ENCODE measurements around the gene SNRNP48. TPM values are rescaled to one million over a fixed set of nuclear protein-coding genes. Genes with fewer than 3 reads are reported as not detected.

Gene SNRNP48
- total RNA-seq, 1 experiment from 2014 or later = 7.6 TPM

GRCh38 chr6:7593229-7593628, 3.2 kb downstream of the SNRNP48 start:
- no peak for DNase-seq (ENCODE audit: low spot score)

DNA sequence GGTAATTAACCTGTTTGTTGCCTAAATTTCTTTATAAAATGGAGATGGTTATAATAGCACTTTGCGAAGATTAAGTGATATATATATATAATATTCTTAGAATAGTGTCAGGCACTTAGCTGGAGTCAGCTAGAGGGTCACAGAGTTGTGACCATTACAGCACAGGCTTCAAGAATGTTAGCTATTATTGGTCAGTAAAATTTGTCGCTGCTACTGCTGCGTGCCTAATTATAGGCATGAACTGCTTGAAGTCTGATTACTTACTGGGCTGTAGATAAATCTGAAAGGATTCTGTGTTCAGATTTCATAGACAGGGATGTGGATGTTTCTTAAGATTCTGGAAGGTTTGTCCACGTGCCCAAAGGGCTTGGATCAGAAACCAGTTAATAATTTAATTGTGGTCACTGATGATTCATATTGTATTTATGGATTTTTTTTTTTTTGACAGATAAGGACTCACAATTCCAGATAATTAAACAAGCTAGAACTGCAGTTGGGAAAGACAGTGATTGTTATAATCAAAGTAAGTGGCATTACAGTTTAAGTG, 4.7 kb downstream of the SNRNP48 start:
- DNase-seq (ENCODE audit: low spot score) = peak; percentile 22

DNA sequence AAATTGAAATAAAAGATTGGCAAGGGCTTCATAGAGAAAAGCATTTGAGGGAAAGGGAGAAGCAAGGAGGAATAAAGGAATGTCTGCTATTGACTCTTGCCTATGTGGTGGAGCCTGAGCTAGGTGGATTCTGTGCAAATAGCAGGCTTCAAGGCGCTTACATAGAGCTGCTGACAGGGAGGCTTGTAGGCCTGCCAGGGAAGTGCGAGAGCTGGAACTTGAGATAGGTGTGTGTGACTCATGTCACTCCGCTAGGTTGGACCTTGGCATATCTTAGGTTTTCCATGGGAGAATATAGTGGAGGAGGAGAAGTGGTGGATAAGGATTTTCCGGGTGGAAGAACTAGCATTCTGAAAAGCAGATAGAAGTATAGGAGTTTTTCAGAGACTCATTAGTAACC, 14.0 kb downstream of the SNRNP48 start:
- no peak for DNase-seq (ENCODE audit: low spot score)

DNA sequence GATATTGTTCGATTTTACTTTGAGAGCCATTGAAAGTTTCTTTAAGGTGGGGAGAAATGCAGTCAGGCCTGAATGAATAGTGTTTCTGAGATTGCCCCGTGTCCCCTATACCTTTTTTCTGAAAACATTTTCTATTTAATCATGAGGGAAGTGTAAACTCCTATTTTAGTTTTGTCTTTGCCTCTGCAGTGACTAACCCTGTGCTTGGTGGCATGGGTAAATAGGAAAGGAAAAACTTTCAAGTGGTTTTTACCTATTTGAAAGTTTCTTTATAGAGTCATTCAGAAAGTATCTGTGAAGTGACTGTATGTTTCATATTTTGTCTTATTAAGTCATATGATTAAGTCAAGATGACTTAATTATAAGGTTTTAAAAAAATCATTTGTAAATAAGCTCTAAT, 14.5 kb downstream of the SNRNP48 start:
- DNase-seq (ENCODE audit: low spot score) = no peak

DNA sequence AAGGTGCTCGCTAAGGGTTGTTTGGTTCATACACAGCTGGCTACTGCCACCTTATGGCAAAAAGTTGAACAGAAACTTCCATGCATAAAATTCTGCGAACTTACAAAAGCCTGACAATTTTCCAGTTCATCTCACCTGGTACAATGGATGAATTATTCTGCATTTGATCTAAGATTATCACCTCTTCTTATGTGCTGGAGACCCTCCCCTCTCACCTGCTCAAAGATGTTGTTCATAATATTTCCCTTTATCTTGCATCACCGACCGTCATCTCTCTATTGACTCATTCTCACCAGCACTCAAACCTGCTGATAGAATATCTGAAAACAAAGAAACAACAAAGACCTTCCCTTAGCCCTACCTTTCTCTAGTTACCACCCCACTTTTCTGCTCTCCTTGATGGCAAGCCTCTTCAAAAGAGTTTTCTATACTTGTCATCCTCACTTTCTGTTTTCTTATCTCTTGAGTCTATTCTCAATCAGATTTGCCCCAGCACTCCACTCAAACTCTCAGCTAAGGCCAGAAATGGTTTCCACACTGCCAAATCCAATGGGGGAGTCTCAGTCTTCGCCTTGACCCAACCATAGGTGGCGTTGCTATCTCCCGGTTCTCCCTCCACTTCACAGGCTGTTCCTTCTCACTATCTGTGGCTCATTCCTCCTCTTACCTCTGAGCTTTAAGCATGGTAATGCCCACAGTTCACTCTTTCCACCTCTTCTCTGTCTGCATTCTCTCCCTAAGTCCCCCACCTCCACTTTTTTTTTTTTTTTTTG, 25.8 kb downstream of the SNRNP48 start:
- DNase-seq (ENCODE audit: low spot score) = peak; percentile 77

DNA sequence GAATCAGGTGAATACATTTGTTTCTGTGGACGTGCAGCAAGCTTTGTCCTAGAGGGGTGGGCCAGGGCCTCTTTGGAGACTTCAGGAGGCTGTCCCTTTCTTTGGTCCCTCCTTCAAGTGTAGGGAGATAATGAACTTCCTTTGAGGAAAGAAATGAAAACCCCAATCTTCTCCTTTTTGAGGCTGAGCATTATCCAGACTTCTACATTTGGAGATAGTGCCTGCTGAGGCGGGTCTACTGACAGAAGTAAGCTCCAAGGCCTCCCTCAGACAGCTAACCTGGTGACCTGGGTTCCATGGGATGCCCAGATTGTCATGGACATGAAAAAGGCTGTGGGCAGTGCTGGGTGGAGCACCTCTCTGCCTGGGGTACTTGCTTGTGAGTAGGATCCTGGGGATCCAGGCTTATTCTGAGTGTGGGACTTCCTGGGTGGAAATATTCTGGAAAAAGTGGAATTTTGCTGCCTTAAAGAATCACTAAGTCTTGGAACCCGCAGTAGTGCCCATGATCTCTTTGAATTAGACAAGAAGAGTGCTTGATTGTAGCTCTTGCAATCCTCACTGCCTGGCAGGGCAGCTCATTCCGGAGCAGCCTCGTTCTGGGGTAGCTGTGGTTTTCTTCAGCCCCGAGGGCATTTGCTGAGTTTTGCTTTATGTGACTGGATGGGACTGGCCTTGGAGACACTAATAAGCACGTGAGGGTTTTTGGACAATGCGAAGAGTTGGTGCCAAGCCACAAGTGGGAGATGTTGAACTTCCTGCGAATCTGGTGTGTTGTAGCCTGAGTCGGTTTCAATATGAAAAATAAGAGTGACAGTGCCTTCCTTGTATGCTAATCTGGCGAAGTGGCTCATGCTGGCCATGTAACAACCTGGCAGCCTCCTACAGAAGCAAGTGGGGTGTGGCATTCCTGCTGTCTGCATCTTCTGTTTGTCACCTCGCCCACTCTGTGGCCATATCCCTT, 28.1 kb downstream of the SNRNP48 start:
- no peak for DNase-seq (ENCODE audit: low spot score)

DNA sequence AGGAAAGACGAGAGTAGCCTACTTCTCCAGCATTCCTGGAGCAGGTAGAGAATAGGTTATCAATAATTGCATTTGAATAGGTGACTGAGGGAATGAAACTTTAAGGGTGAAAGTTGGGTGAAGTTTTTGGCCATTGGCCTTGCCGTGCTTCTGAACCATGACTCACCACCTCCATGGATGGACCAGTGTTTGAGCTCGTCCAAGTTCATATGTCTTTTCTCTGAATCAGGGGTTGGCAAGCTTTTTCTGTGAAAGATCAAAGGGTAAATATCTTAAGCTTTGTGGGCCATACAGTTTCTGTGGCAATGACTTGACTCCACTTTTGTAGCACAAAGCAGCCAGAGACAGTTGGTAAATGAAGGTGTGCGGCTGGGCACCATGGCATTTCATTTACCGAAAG, 31.8 kb downstream of the SNRNP48 start:
- no peak for DNase-seq (ENCODE audit: low spot score)

DNA sequence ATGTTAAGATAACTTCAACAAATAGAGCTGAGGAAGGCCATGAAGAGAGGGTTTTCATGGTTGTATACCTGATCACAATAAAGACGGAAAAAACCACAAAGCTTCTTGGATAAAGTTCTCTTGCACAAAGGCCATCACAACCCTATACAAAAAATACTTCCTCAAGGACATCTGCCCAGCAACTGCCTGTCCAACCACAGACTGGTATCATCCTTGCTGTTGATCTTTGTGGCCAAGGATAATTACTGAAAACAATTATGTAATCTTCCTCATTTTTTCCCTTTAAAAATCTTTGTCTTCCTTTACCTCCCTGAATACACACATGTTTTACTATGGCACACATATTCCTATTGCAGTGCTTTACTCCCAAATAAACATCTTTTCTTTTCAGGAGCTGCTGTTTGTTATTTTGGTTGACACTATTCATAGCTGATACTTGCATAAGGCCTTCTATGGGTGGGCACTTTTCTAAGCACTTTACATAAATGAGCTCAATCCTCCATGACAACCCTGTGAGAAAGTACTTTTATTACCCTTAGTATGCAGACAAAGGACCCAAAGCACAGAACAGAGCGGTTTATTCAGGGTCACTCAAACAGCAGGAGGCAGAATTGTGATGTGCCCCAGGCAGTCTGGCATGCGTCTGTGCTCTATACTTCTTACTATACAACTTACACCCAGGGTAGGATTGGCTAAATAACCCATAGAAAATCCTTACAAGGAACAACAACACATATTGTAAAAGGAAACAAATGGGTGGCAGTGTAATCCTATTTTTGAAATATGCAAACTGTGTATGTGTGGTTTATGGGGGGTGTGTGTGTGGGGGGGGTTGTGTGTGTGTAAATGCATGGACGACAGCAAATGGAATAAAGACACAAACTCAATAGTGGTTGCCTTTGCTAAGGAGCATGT, 35.1 kb downstream of the SNRNP48 start:
- DNase-seq (ENCODE audit: low spot score) = no peak

- no peak for DNase-seq (ENCODE audit: low spot score)
Observed at GRCh38 chr6:7628479-7628878, 38.5 kb downstream of the SNRNP48 start.

DNA sequence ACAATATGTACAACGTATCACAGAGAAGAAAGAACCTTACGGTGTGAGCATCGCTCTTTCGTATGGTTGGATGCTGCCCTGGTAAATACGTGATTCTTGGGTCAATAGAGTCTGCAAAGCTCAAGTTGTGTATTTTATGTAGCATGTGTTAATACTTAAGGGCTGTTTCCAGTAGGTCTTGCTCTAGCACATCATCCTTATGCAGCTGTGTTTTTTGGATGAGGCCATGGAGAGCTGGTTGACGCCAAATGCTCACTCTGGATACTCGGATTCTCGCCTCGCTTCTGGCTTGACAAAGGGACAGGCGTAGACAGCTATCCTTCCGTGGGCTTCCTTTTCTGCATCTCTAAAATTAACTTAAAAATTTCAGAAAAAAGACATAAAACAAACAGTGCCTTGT, 38.9 kb downstream of the SNRNP48 start:
- no peak for DNase-seq (ENCODE audit: low spot score)

GRCh38 chr6:7629321-7629720, 39.3 kb downstream of the SNRNP48 start:
- no peak for DNase-seq (ENCODE audit: low spot score)

DNA sequence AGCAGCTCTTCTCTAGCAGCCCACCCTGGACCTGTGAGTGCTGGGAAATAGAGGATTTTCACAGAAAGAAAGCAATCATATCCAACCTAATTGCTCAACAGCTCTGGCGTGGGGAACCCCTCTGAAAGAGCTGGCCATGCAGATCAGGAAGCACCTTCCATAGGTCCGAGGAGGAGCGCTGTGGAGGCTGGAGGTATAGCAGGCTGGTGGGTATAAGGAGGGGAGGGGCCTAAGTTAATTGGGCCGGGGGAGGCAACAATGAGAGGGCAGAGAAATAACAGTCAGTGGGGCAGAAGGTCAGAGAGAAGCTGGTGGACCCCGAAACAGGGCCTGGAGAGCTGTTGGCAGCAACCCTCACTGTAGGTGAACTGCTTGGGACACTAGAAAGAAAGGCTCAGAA, 40.8 kb downstream of the SNRNP48 start:
- no peak for DNase-seq (ENCODE audit: low spot score)

DNA sequence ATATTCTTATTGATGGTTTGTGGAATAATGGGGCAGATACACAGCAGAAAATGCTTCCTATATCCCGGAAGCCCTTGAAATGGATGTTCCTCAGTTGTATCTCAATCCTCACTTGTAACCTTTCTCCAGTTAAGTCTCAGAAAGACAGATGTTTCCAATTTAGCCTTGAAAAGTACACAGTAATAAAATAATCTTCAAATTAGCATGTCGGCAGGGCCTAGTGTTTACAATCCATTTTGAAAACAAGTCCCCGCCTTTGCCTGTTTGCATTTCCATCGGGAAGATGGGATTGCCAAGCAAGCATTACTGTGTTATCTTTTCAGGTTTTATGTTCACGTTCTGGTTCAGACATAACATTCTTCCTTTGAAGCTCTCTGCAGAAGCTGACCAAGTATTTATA, 41.5 kb downstream of the SNRNP48 start:
- DNase-seq (ENCODE audit: low spot score) = no peak

DNA sequence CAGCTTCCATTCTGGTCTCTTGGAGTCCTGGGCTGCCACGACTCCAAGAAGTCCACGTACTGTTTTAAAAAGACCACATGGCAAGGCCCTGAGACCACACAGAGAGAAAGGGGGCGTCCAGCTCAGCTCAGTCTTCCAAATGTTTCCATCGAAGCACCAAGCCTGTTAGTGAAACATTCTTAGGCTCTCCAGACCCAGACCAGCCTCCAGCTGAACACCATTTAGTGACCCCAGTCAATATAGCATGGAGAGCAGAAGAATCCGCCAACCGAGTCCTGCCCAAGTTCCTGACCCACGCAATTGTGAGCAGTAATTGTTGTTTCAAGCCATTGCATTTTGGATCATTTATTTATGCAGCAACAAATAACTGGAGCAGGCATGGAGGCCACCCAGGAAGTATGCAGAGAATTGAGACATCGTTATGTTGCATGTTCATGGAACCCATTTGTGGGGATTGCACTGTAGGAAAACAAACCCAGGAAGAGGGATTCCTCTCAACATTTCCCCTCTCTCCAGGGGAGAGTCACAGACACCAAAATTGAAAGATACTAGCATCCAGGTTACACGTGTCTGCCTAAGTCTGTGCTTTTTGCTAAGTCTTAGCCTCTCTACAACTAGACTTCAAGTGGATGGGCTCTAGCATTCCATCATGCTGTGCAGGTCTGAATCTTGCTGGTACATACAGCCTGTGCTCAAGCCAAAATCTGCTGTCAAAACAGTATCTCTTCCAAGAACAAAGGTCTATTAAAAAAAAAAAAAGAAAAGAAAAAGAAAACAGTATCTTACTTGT, 42.7 kb downstream of the SNRNP48 start:
- no peak for DNase-seq (ENCODE audit: low spot score)

- DNase-seq (ENCODE audit: low spot score) = no peak
Observed at GRCh38 chr6:7633361-7633760, 43.4 kb downstream of the SNRNP48 start.

GRCh38 chr6:7636151-7636550, 46.2 kb downstream of the SNRNP48 start:
- DNase-seq (ENCODE audit: low spot score) = no peak

DNA sequence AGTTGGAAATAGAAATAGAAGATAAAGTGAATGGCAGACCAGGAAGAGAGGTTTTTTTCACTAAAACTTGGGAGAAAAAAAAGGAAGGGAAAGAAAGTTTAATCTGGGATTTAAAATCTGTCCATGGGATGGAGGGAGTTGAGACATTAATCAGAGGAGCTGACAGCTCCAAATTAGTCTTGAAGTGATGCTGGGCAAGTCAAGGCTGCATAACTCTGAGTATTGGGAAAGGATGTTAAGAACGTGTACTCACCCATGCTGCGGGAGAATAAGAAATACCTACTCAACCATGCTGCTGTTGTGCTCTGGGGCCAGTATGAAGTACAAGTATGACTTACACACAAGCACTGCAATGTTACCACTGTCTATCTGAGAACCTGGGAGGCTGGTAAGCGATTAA, 47.5 kb downstream of the SNRNP48 start:
- no peak for DNase-seq (ENCODE audit: low spot score)

- no peak for DNase-seq (ENCODE audit: low spot score)
Observed at GRCh38 chr6:7639427-7639826, 49.4 kb downstream of the SNRNP48 start.

- no peak for DNase-seq (ENCODE audit: low spot score)
Observed at GRCh38 chr6:7640016-7640415, 50.0 kb downstream of the SNRNP48 start.

Data from HT-29 (cell line).